ENCODE measurements around the gene LRR1.
"Not testable (repeated sequence)": the region's sequence is repeated elsewhere in the genome, so short reads cannot be mapped to it uniquely, and the experiment has no call there.

The LRR1 gene

DNA sequence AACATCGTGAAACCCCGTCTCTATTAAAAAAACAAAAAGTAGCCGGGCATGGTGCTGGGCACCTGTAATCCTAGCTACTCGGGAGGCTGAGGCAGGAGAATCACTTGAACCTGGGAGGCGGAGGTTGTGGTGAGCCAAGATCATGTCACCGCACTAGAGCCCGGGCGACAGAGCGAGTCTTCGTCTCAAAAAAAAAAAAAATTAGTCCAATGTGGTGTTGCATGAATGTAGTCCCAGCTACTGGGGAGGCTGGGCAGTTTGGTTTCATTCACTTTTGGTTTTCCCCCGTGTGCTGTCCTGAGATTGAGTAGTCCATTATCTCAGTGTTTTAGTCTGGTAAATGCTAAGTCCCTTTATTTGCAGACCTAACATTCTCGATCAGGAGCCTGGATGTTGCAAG is 32.0 kb upstream of the LRR1 start:
- DNase-seq (ENCODE audit: insufficient read length, low spot score) (no peak), FAIRE-seq (no peak)
- TF ChIP-seq POLR2AphosphoS5 (IDR thresholded peaks at IDR 0.05; ENCODE audit: low read depth, low read length), result no peak

DNA sequence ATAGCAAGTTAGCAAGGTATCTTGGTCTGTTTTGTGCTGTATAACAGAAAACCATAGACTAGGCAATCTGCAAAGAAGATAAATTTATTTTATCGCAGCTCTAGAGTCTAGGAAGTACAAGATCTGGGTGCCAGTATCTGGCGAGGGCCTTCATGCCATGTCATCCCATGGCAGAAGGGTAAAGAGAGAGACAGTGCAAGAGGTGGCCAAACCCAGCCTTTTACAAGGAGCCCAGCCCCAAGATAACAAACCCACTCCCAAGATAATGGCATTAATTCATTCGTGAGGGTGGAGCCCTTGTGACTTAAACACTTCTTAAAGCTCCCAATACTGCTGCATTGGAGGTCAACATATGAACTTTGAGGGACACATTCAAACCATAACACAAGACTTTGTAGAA is 29.5 kb upstream of the LRR1 start:
- DNase-seq (ENCODE audit: insufficient read length, low spot score) (no peak), FAIRE-seq (no peak)
- no peak for TF ChIP-seq PAX5 (IDR thresholded peaks at IDR 0.05; ENCODE audit: insufficient read depth, low read length, severe bottlenecking)

DNA sequence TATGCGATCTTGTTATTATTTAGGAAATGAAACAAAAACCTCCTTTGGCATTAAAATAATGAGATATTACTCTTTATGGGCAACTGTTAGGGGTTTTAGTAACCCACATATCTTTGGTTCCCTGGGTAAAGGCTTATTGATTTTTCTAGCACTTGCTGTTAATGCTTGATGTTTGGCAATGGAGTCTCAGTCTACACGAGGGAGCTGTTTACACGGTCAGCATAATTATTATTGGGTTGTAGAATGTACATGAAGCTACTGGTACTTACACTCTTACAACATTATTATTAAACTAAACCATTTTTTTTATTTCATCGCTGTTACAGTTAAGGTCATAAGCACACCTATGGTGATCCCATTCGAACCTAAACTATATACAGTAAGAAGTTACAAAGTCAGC is 24.7 kb upstream of the LRR1 start:
- no peak for TF ChIP-seq TAF1 (IDR thresholded peaks at IDR 0.05; ENCODE audit: low read depth, low read length)
- TF ChIP-seq POLR2AphosphoS5 (IDR thresholded peaks at IDR 0.05; ENCODE audit: low read depth, low read length), result no peak
- TF ChIP-seq SPI1 (IDR thresholded peaks at IDR 0.05; ENCODE audit: low read depth, low read length), result no peak
- no peak for TF ChIP-seq PAX5 (IDR thresholded peaks at IDR 0.05; ENCODE audit: insufficient read depth, low read length, severe bottlenecking)
- no peak for TF ChIP-seq POLR2A (IDR thresholded peaks at IDR 0.05; ENCODE audit: low read depth, low read length)
- no peak for TF ChIP-seq POU2F2 (IDR thresholded peaks at IDR 0.05; ENCODE audit: low read depth, low read length)
- no peak for FAIRE-seq
- DNase-seq (ENCODE audit: insufficient read length, low spot score), result no peak

DNA sequence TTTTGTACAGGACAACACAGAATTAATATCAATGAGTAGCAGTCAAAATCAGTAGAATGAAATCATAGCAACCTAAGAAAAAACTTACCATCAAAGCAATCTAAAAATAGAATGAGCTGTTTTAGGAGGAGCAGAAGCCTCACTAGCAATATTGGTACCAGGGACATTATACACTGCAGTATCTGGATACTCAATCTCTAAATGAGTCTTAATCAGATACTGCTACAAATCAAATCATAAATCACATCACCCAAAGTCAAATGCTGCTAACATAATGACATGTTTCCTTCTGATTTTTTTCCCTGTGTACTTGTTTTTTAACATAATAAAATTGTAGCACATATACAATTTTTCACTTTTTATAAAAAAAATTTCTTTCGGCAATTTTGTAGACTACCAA is 20.6 kb upstream of the LRR1 start:
- FAIRE-seq, result no peak
- no peak for DNase-seq (ENCODE audit: insufficient read length, low spot score)
- no peak for TF ChIP-seq TAF1 (IDR thresholded peaks at IDR 0.05; ENCODE audit: low read depth, low read length)
- TF ChIP-seq SPI1 (IDR thresholded peaks at IDR 0.05; ENCODE audit: low read depth, low read length), result no peak
- no peak for TF ChIP-seq POLR2AphosphoS5 (IDR thresholded peaks at IDR 0.05; ENCODE audit: low read depth, low read length)
- TF ChIP-seq PAX5 (IDR thresholded peaks at IDR 0.05; ENCODE audit: insufficient read depth, low read length, severe bottlenecking), result no peak
- TF ChIP-seq POLR2A (IDR thresholded peaks at IDR 0.05; ENCODE audit: low read depth, low read length), result no peak
- no peak for TF ChIP-seq POU2F2 (IDR thresholded peaks at IDR 0.05; ENCODE audit: low read depth, low read length)

DNA sequence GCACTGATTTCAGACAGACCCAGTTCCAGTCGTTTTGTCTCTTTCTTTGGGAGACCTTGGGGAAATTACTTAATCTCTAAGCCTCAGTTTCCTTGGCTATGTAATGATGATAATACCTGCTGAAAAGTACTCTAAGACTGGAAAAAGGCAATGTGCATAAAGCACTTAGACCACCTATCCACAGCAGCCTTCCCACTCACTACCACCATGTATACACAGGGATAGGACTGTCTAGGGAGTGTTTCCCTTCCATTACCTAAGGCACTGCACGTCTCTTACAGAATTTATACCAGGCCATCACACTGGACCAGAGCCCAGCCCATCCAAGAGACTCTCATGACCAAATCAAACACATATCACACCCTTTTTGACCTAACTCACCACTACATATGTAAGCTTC is 18.9 kb upstream of the LRR1 start:
- no peak for DNase-seq (ENCODE audit: insufficient read length, low spot score)
- TF ChIP-seq TAF1 (IDR thresholded peaks at IDR 0.05; ENCODE audit: low read depth, low read length) (no peak), POU2F2 (IDR thresholded peaks at IDR 0.05; ENCODE audit: low read depth, low read length) (no peak), POLR2AphosphoS5 (IDR thresholded peaks at IDR 0.05; ENCODE audit: low read depth, low read length) (no peak), POLR2A (IDR thresholded peaks at IDR 0.05; ENCODE audit: low read depth, low read length) (no peak), PAX5 (IDR thresholded peaks at IDR 0.05; ENCODE audit: insufficient read depth, low read length, severe bottlenecking) (no peak), SPI1 (IDR thresholded peaks at IDR 0.05; ENCODE audit: low read depth, low read length) (no peak)
- FAIRE-seq, result no peak

DNA sequence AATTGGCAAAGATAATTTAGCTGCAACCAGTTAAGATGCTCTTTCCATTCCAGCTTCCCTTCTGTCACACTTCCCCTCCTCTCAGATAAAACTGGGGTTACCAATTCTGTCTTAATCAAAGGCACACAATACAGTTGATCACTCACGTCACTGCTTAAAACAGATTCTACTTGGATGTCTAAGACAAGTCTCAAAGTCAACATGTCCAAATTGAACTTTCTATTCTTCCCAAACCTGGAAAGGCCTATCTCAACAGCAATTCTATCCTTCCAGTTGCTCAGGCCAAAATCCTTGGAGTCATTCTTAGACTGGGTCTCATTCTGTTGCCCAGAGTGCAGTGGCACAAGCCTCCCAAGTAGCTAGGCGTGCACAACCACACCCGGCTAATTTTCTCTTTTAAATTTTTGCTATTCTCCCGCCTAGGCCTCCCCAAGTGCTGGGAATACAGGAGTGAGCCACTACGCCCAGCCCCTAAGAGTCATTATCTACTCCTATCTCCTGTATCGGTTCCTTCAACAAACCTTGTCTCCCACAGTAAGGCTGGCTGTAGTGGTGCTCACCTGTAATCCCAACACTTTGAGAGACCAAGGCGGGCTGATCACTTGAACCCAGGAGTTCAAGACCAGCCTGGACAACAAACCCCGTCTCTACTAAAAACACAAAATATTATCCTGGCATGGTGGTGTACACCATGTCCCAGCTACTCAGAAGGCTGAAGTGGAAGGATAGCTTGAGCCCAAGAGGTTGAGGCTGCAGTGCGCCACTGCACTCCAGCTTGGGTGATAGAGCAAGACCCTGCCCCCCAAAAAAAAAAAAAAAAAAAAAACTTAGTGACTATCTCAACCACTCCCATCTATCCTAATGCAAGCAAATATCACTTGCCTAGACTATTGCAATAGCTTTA is 17.3 kb upstream of the LRR1 start:
- DNase-seq (ENCODE audit: insufficient read length, low spot score), result no peak
- FAIRE-seq, result no peak
- TF ChIP-seq POLR2AphosphoS5 (IDR thresholded peaks at IDR 0.05; ENCODE audit: low read depth, low read length) (0 out of 2 replicates have a peak, but pooled peaks have one; percentile 50), POU2F2 (IDR thresholded peaks at IDR 0.05; ENCODE audit: low read depth, low read length) (no peak), POLR2A (IDR thresholded peaks at IDR 0.05; ENCODE audit: low read depth, low read length) (peak; percentile 36; the same call in 1 of the 2 replicates)

DNA sequence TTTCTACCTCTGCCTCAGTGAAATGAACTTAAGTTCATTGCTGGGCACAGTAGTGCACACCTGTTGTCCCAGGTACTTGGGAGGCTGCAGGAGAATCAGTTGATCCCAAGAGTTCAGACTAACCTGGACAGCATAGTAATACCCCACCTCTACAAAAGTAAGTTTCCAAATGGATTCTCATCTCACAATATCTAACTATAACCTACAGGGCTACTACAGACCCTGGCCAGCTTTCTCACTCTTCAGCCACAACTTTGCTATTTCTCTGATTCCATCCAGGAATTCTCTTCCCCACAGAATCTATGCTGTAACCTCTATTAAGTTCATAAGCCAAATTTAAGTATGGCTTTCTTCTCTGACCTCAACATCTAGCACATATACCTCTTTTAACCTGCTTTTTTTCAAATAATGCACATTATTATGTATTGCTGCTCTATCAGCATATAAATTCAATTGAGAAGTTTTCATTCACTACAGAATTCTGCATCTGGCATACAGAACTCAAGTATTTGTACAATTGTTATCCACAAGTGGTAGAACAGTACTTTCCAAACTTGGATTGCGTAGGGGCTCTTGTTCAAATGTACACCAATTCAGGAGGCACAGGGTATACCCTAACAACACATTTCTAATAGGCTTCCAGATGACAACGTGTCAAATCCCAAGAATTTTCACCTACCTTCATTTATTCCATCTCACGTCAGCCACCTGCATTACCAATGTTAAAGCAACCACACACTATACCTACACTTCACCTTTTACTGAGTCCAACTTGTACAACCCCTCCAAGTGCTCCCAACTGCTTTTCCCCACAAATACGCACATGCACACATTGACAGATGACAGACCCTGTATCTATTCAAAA is 16.4 kb upstream of the LRR1 start:
- TF ChIP-seq SPI1 (IDR thresholded peaks at IDR 0.05; ENCODE audit: low read depth, low read length) (no peak), POU2F2 (IDR thresholded peaks at IDR 0.05; ENCODE audit: low read depth, low read length) (0 out of 2 replicates have a peak, but pooled peaks have one; percentile 5), POLR2AphosphoS5 (IDR thresholded peaks at IDR 0.05; ENCODE audit: low read depth, low read length) (peak; percentile 83), POLR2A (IDR thresholded peaks at IDR 0.05; ENCODE audit: low read depth, low read length) (peak; percentile 70), PAX5 (IDR thresholded peaks at IDR 0.05; ENCODE audit: insufficient read depth, low read length, severe bottlenecking) (no peak), TAF1 (IDR thresholded peaks at IDR 0.05; ENCODE audit: low read depth, low read length) (no peak)
- DNase-seq (ENCODE audit: insufficient read length, low spot score) (no peak), FAIRE-seq (no peak)

DNA sequence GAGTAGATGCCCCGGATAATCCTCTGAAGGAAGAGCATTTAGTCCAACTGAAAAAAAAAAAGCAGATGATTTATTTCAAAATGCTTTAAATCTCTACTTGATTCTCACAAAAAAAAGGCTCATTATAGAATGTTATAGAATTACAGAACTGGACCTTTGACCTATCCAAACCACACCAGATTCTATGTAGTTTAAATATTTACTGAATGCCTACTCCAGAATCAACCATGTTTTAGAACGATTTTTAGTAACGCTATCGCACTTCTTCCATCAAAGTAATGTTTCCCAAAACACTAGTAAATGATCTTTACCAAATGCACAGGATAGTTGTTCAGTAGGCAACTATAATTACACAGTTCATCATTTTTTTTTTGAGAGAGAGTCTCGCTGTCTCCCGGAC is 15.1 kb upstream of the LRR1 start:
- DNase-seq (ENCODE audit: insufficient read length, low spot score) (no peak), FAIRE-seq (no peak)
- no peak for TF ChIP-seq SPI1 (IDR thresholded peaks at IDR 0.05; ENCODE audit: low read depth, low read length)
- no peak for TF ChIP-seq TAF1 (IDR thresholded peaks at IDR 0.05; ENCODE audit: low read depth, low read length)
- TF ChIP-seq POLR2AphosphoS5 (IDR thresholded peaks at IDR 0.05; ENCODE audit: low read depth, low read length), result no peak
- TF ChIP-seq POLR2A (IDR thresholded peaks at IDR 0.05; ENCODE audit: low read depth, low read length), result no peak
- no peak for TF ChIP-seq PAX5 (IDR thresholded peaks at IDR 0.05; ENCODE audit: insufficient read depth, low read length, severe bottlenecking)
- TF ChIP-seq POU2F2 (IDR thresholded peaks at IDR 0.05; ENCODE audit: low read depth, low read length), result no peak

DNA sequence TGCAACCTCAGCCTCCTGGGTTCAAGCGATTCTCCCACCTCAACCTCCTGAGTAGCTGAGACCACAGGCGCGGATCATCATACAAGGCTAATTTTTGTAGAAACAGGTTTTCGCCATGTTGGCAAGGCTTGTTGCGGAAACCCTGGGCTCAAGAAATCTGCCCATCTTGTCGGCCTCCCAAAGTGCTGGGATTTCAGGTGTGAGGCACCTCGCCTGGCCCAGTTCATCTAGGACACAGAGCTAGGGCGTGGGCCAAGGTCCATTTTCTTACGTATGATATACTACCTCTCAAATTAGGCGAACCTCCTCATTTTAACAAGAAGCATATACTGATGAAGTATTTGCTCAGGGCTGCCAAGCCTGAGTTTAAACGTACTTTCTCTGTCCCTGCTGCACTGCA is 14.7 kb upstream of the LRR1 start:
- no peak for DNase-seq (ENCODE audit: insufficient read length, low spot score)
- TF ChIP-seq POLR2A (IDR thresholded peaks at IDR 0.05; ENCODE audit: low read depth, low read length) (no peak), PAX5 (IDR thresholded peaks at IDR 0.05; ENCODE audit: insufficient read depth, low read length, severe bottlenecking) (no peak), POLR2AphosphoS5 (IDR thresholded peaks at IDR 0.05; ENCODE audit: low read depth, low read length) (no peak), POU2F2 (IDR thresholded peaks at IDR 0.05; ENCODE audit: low read depth, low read length) (no peak), SPI1 (IDR thresholded peaks at IDR 0.05; ENCODE audit: low read depth, low read length) (no peak), TAF1 (IDR thresholded peaks at IDR 0.05; ENCODE audit: low read depth, low read length) (no peak)
- FAIRE-seq, result no peak

DNA sequence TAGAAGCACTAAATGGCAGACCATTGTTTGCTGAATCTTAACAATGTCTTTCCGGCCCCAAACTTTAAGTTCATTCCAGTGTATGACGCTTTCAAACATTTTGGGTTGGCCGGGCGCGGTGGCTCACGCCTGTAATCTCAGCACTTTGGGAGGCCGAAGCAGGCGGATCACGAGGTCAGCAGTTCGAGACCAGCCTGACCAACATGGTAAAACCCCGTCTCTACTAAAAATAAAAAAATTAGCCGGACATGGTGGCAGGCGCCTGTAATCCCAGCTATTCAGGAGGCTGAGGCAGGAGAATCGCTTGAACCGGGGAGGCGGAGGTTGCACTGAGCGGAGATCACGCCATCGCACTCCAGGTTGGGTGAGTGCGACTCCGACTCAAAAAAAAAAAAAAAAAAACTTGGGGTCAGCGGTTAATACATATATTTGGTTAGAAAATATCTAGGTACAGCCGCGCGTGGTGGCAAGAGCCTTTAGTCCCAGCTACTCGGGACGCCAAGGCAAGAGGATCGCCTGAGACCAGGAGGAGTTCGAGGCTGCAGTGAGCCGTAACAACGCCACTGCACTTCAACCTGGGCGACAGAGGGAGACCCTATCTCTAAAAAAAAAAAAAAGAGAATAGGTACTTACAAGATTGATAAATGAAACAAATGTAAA is 13.6 kb upstream of the LRR1 start:
- not testable (repeated sequence) for DNase-seq (ENCODE audit: insufficient read length, low spot score); FAIRE-seq
